Measurements from ENCODE around the gene APOL6.

APOL6 gene

DNA sequence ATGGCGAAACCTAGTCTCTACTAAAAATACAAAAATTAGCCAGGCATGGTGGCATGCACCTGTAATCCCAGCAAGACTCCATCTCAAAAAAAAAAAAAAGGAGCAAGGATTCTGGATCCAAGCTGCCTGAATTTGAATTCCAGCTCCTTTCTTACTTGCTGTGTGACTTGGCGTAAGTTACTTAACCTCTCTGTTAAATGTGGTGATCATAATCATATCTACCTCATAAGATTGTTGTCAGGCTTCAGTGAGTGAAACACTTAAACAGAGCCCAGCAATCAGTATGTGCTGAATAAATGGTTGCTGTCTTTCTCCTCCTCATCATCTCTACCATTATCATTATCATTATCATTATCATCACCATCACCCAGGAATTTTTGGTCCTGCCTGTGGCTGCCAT is 33.8 kb upstream of the APOL6 start:
- DNase-seq = no peak
- in situ Hi-C loops (cut with HindIII; ENCODE audit: low pct_ligation_motif_present, low sequenced_read_pairs) = no loop called here
- TF ChIP-seq, protein P1, sequence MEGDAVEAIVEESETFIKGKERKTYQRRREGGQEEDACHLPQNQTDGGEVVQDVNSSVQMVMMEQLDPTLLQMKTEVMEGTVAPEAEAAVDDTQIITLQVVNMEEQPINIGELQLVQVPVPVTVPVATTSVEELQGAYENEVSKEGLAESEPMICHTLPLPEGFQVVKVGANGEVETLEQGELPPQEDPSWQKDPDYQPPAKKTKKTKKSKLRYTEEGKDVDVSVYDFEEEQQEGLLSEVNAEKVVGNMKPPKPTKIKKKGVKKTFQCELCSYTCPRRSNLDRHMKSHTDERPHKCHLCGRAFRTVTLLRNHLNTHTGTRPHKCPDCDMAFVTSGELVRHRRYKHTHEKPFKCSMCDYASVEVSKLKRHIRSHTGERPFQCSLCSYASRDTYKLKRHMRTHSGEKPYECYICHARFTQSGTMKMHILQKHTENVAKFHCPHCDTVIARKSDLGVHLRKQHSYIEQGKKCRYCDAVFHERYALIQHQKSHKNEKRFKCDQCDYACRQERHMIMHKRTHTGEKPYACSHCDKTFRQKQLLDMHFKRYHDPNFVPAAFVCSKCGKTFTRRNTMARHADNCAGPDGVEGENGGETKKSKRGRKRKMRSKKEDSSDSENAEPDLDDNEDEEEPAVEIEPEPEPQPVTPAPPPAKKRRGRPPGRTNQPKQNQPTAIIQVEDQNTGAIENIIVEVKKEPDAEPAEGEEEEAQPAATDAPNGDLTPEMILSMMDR (IDR thresholded peaks at IDR 0.05; ENCODE audit: low read depth, low read length, missing control alignments) = no peak
- no peak overlapping the region for H3K4me3 ChIP-seq (ENCODE audit: low read depth, low read length)
- no peaks in the 10 kb centered on the region for H3K36me3 ChIP-seq (replicated peaks)
- H3K27me3 ChIP-seq (replicated peaks) = no peaks in the 10 kb centered on the region
- no peak overlapping the region for H3K27ac ChIP-seq

GRCh38 chr22:35615156-35615555 is 33.1 kb upstream of the APOL6 start:
- TF ChIP-seq, protein P1 (IDR thresholded peaks at IDR 0.05; ENCODE audit: low read depth, low read length, missing control alignments) = no peak
- no peak overlapping the region for H3K4me3 ChIP-seq (ENCODE audit: low read depth, low read length)
- H3K27me3 ChIP-seq (replicated peaks) = no peaks in the 10 kb centered on the region
- no peak overlapping the region for H3K27ac ChIP-seq
- in situ Hi-C loops (cut with HindIII; ENCODE audit: low pct_ligation_motif_present, low sequenced_read_pairs) = no loop called here
- no peaks in the 10 kb centered on the region for H3K36me3 ChIP-seq (replicated peaks)
- DNase-seq = no peak

DNA sequence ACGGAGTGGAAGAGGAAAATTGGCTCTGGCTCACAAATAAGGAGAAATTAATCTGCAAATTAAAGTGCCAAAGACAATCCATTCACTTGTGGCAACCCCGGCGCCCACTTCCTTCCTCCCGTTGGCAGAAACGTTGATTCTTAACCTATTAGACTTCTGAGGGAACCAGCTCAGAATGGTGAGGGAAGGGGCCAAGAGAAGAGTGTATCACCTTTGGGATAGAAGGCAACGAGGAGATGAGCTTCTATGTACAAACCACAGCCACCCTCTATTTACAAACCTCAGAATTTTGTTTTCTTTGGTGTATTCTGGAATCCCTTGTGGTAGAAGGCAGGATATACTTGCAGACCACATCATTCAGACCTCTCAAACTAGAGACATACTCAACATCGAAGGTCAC is 32.2 kb upstream of the APOL6 start:
- Histone ChIP-seq H3K36me3 (replicated peaks) (no peaks in the 10 kb centered on the region), H3K27ac (no peak overlapping the region), H3K4me3 (ENCODE audit: low read depth, low read length) (no peak overlapping the region), H3K27me3 (replicated peaks) (no peaks in the 10 kb centered on the region)
- no peak for DNase-seq
- in situ Hi-C loops (cut with HindIII; ENCODE audit: low pct_ligation_motif_present, low sequenced_read_pairs) = no loop called here
- TF ChIP-seq, protein P1 (IDR thresholded peaks at IDR 0.05; ENCODE audit: low read depth, low read length, missing control alignments) = no peak

GRCh38 chr22:35617137-35617755 is 31.0 kb upstream of the APOL6 start, which contains the start of gene MB:
Gene MB, minus strand, starts transcription at chr22:35617329. Its CDS starts 72 bp downstream, at chr22:35617257.
- in situ Hi-C loops (cut with HindIII; ENCODE audit: low pct_ligation_motif_present, low sequenced_read_pairs) = no loop called here
- Histone ChIP-seq H3K27me3 (replicated peaks) (no peaks in the 10 kb centered on the region), H3K4me3 (ENCODE audit: low read depth, low read length) (no peak within 1 kb of the TSS), H3K36me3 (replicated peaks) (no peaks in the 10 kb centered on the region), H3K27ac (no peak within 1 kb of the TSS)
- TF ChIP-seq, protein P1 (IDR thresholded peaks at IDR 0.05; ENCODE audit: low read depth, low read length, missing control alignments) = no peak
- DNase-seq = no peak

DNA sequence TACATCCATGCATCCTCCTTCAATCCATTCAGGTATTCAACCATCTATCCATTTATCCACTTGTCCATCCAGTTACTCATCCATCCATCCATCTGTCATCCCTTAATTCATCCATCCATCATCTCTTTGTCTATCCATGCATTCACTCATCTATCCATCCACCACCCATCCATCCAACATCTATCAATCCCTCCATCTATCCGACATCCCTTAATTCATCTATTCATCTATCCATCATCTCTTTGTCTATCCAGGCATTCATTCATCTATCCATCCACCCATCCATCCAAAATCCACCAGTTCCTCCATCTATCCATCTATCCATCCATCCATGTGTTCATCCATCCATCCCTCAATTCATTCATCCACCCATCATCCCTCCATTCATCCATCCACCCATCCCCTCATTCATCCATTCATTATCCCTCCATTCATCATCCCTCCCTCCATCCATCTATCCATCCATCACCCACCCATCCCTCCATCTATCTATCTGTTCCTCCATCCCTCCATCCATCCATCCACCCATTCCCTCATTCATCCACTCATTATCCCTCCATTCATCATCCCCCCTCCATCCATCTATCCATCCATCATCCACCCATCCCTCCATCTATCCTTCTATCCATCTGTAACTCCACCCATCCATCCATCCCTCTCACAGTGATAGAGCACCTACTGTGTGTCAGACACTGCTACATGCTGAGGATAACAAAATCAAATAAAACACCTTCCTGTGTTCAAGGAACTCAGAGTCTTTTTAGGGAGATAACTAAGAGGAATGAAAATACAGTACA is 29.6 kb upstream of the APOL6 start:
- in situ Hi-C loops (cut with HindIII; ENCODE audit: low pct_ligation_motif_present, low sequenced_read_pairs) = no loop called here
- Histone ChIP-seq H3K4me3 (ENCODE audit: low read depth, low read length) (no peak overlapping the region), H3K36me3 (replicated peaks) (no peaks in the 10 kb centered on the region), H3K27me3 (replicated peaks) (no peaks in the 10 kb centered on the region), H3K27ac (no peak overlapping the region)
- TF ChIP-seq, protein P1 (IDR thresholded peaks at IDR 0.05; ENCODE audit: low read depth, low read length, missing control alignments) = no peak
- DNase-seq = no peak
